H9 (cell line): ENCODE measurements around the gene MEGF10. TPM values are rescaled to one million over a fixed set of nuclear protein-coding genes. Genes with fewer than 3 reads are reported as not detected.

Experiments used
- DNase-seq: peaks from one replicate; pipeline ENCODE4 v3.0.0-alpha.2; 2017
- H2AFZ ChIP-seq: one replicate; pipeline ENCODE4 v1.6.1; 2013; ENCODE audit warnings: mild to moderate bottlenecking, low read length, control low read depth, moderate library complexity
- H2AK5ac ChIP-seq: 2 replicates; pipeline ENCODE4 v1.6.1; 2013; ENCODE audit warnings: low read length, control low read depth, mixed read lengths; ENCODE audit not compliant: insufficient read length
- H2BK120ac ChIP-seq: one replicate; pipeline ENCODE4 v1.6.1; 2013; ENCODE audit warnings: low read depth, mild to moderate bottlenecking, low read length, control low read depth, inconsistent platforms; ENCODE audit not compliant: poor library complexity, severe bottlenecking
- H2BK12ac ChIP-seq: 2 replicates; pipeline ENCODE4 v1.6.1; 2013; ENCODE audit warnings: low read length, control low read depth, mixed read lengths, low read depth; ENCODE audit not compliant: insufficient read length
- H2BK15ac ChIP-seq: 2 replicates; pipeline ENCODE4 v1.6.1; 2013; ENCODE audit warnings: low read depth, low read length, control low read depth
- H2BK20ac ChIP-seq: one replicate; pipeline ENCODE4 v1.6.1; 2013; ENCODE audit warnings: low read depth, mild to moderate bottlenecking, low read length, control low read depth, inconsistent platforms; ENCODE audit not compliant: poor library complexity, severe bottlenecking
- H2BK5ac ChIP-seq: 2 replicates; pipeline ENCODE4 v1.6.1; 2013; ENCODE audit warnings: low read length, control low read depth, mixed read lengths; ENCODE audit not compliant: insufficient read length
- H3K14ac ChIP-seq: 2 replicates; pipeline ENCODE4 v1.6.1; 2013; ENCODE audit warnings: low read length, control low read depth; ENCODE audit not compliant: insufficient read depth
- H3K18ac ChIP-seq: 2 replicates; pipeline ENCODE4 v1.6.1; 2013; ENCODE audit warnings: low read depth, mild to moderate bottlenecking, mixed read lengths, low read length, control low read depth; ENCODE audit not compliant: insufficient read length
- H3K23ac ChIP-seq: 2 replicates; pipeline ENCODE4 v1.6.1; 2013; ENCODE audit warnings: low read length, control low read depth, mixed read lengths, low read depth; ENCODE audit not compliant: insufficient read length
- H3K23me2 ChIP-seq: 2 replicates; pipeline ENCODE4 v1.6.1; 2013; ENCODE audit warnings: low read depth, mild to moderate bottlenecking, mixed read lengths, low read length, control low read depth; ENCODE audit not compliant: insufficient read length, poor library complexity, severe bottlenecking
- H3K27ac ChIP-seq: 2 replicates; pipeline ENCODE4 v1.5.1; 2013; ENCODE audit warnings: low read length, control low read depth, mixed read lengths, low read depth; ENCODE audit not compliant: insufficient read length
- H3K27me3 ChIP-seq: 2 replicates; pipeline ENCODE4 v1.6.1; 2013; ENCODE audit warnings: low read length, control low read depth, inconsistent platforms; ENCODE audit not compliant: insufficient read depth
- H3K4ac ChIP-seq: 2 replicates; pipeline ENCODE4 v1.6.1; 2013; ENCODE audit warnings: low read depth, mild to moderate bottlenecking, control low read depth, inconsistent platforms, low read length, moderate library complexity
- H3K4me1 ChIP-seq: 2 replicates; pipeline ENCODE4 v1.6.1; 2013; ENCODE audit warnings: low read length, control low read depth, inconsistent platforms; ENCODE audit not compliant: insufficient read depth
- H3K4me2 ChIP-seq: 2 replicates; pipeline ENCODE4 v1.6.1; 2013; ENCODE audit warnings: low read length, control low read depth, mixed read lengths; ENCODE audit not compliant: insufficient read length, insufficient read depth
- H3K56ac ChIP-seq: 2 replicates; pipeline ENCODE4 v1.6.1; 2013; ENCODE audit warnings: low read depth, mild to moderate bottlenecking, mixed read lengths, low read length, control low read depth; ENCODE audit not compliant: insufficient read length
- H3K79me1 ChIP-seq: 2 replicates; pipeline ENCODE4 v1.6.1; 2013; ENCODE audit warnings: low read depth, mild to moderate bottlenecking, moderate library complexity, low read length, control low read depth, inconsistent platforms; ENCODE audit not compliant: insufficient read depth, poor library complexity, severe bottlenecking
- H3K79me2 ChIP-seq: 2 replicates; pipeline ENCODE4 v1.6.1; 2013; ENCODE audit warnings: low read length, control low read depth, inconsistent platforms; ENCODE audit not compliant: insufficient read depth
- H3K9ac ChIP-seq: 2 replicates; pipeline ENCODE4 v1.6.1; 2013; ENCODE audit warnings: low read length, control low read depth, mixed read lengths; ENCODE audit not compliant: insufficient read length; ENCODE audit errors: extremely low read depth
- H3K9me3 ChIP-seq: one replicate; pipeline ENCODE4 v1.6.1; 2013; ENCODE audit warnings: low read depth, low read length, inconsistent platforms; ENCODE audit not compliant: control insufficient read depth
- H3T11ph ChIP-seq: one replicate; pipeline ENCODE4 v1.6.1; 2013; ENCODE audit warnings: mild to moderate bottlenecking, low read length, control low read depth, inconsistent platforms
- H4K20me1 ChIP-seq: one replicate; pipeline ENCODE4 v1.6.1; 2013; ENCODE audit not compliant: control insufficient read depth, insufficient read length, insufficient read depth
- H4K5ac ChIP-seq: 2 replicates; pipeline ENCODE4 v1.6.1; 2013; ENCODE audit warnings: low read depth, mild to moderate bottlenecking, mixed read lengths, low read length, control low read depth; ENCODE audit not compliant: insufficient read length
- H4K8ac ChIP-seq: replicated peaks from 2 replicates; pipeline ENCODE4 v1.6.1; 2013; ENCODE audit warnings: low read length, control low read depth, mixed read lengths, low read depth; ENCODE audit not compliant: insufficient read length
- H4K91ac ChIP-seq: 2 replicates; pipeline ENCODE4 v1.6.1; 2013; ENCODE audit warnings: low read depth, mild to moderate bottlenecking, moderate library complexity, mixed read lengths, low read length, control low read depth; ENCODE audit not compliant: insufficient read length
- H3K27ac Mint-ChIP-seq, 3 experiments: 2 replicates in 2 of 3; 3 replicates in 1 of 3; pipeline ENCODE4 v1.8.0; 2020 to 2021; ENCODE audit warnings: mixed read lengths in 3 of 3, mild to moderate bottlenecking in 1 of 3, moderate library complexity in 1 of 3
- H3K27me3 Mint-ChIP-seq: 2 replicates; pipeline ENCODE4 v1.8.0; 2021; ENCODE audit warnings: low read depth, mild to moderate bottlenecking, moderate library complexity, mixed read lengths
- H3K36me3 Mint-ChIP-seq, 3 experiments: 2 replicates in 2 of 3; 3 replicates in 1 of 3; pipeline ENCODE4 v1.8.0; 2020 to 2021; ENCODE audit warnings: low read depth in 3 of 3, mixed read lengths in 3 of 3; ENCODE audit not compliant: insufficient read depth in 1 of 3
- H3K4me1 Mint-ChIP-seq, 2 experiments: 2 replicates each; pipeline ENCODE4 v1.8.0; 2020; ENCODE audit warnings: mixed read lengths in 2 of 2
- H3K4me3 Mint-ChIP-seq, 2 experiments: 2 replicates in 1 of 2; 3 replicates in 1 of 2; pipeline ENCODE4 v1.8.0; 2020 to 2021; ENCODE audit warnings: mild to moderate bottlenecking in 2 of 2, mixed read lengths in 2 of 2, moderate library complexity in 1 of 2
- H3K9me3 Mint-ChIP-seq, 2 experiments: 2 replicates in 1 of 2; 3 replicates in 1 of 2; pipeline ENCODE4 v1.8.0; 2020; ENCODE audit warnings: mild to moderate bottlenecking in 2 of 2, mixed read lengths in 2 of 2, moderate library complexity in 1 of 2
- CTCF ChIP-seq: fragments of 200-600 bp; sonication (generic); conservative IDR thresholded peaks from 3 replicates; pipeline ENCODE4 v1.8.0; 2021; ENCODE audit warnings: antibody characterized with exemption, mild to moderate bottlenecking
- WGBS: extraction: QIAGEN DNeasy Blood & Tissue Kit; methylation state at CpG from one replicate; pipeline ENCODE4 v1.1.7; 2013; ENCODE audit warnings: missing lambda C conversion rate, low lambda C conversion rate, mixed read lengths; ENCODE audit not compliant: insufficient read length; ENCODE audit errors: extremely low coverage; 5-methylcytosine and 5-hydroxymethylcytosine counted together
- total RNA-seq: library from RNA; stranded (reverse); gene quantifications from 2 replicates; pipeline ENCODE4 v1.2.1, GENCODE V29; 2021

Gene MEGF10
- total RNA-seq, 1 experiment from 2014 or later = 36.5 TPM

- no peak overlapping the region for H2BK12ac ChIP-seq
- H3K23me2 ChIP-seq = no peaks in the 10 kb centered on the region
- no peak for TF ChIP-seq CTCF
- no peak overlapping the region for H3K9ac ChIP-seq
- no peaks in the 10 kb centered on the region for H3K79me1 ChIP-seq
- no peak overlapping the region for H3K18ac ChIP-seq
- no peak overlapping the region for H4K91ac ChIP-seq
- H3K27me3 Mint-ChIP-seq = no peaks in the 10 kb centered on the region
- no peak overlapping the region for H2AK5ac ChIP-seq
- no peak overlapping the region for H2BK20ac ChIP-seq
- no peak overlapping the region for H3K4me3 Mint-ChIP-seq
- WGBS = no CpG with 5 or more reads among the region's 2 CpGs
- H3K56ac ChIP-seq = no peak overlapping the region
- no peak overlapping the region for H3K4ac ChIP-seq
- no peak overlapping the region for H2BK5ac ChIP-seq
- H3K4me2 ChIP-seq = no peak overlapping the region
- no peak overlapping the region for H3K23ac ChIP-seq
- no peak overlapping the region for H3T11ph ChIP-seq
- H3K4me1 ChIP-seq = no peaks in the 10 kb centered on the region
- no peak for DNase-seq
- H2AFZ ChIP-seq = no peak overlapping the region
- no peak overlapping the region for H3K27ac Mint-ChIP-seq
- no peak overlapping the region for H4K8ac ChIP-seq
- no peak overlapping the region for H4K5ac ChIP-seq
- no peaks in the 10 kb centered on the region for H4K20me1 ChIP-seq
- no peak overlapping the region for H3K14ac ChIP-seq
- H3K79me2 ChIP-seq = no peaks in the 10 kb centered on the region
- peaks cover 2 to 13% (median 11%) of the 10 kb centered on the region in 3 experiments; a peak in 5 of 7 replicates for H3K36me3 Mint-ChIP-seq
- H3K9me3 ChIP-seq = no peaks in the 10 kb centered on the region
- H2BK120ac ChIP-seq = no peak overlapping the region
- no peaks in the 10 kb centered on the region for H3K9me3 Mint-ChIP-seq
- H3K27me3 ChIP-seq = no peaks in the 10 kb centered on the region
- H3K4me1 Mint-ChIP-seq = no peaks in the 10 kb centered on the region
- H2BK15ac ChIP-seq = no peak overlapping the region
- no peak overlapping the region for H3K27ac ChIP-seq
These were observed 96.0 kb downstream of the MEGF10 start for GRCh38 chr5:127386557-127386956.
